ENCODE results near the gene TAF6L. TPM values are rescaled to one million over a fixed set of nuclear protein-coding genes. Genes with fewer than 3 reads are reported as not detected.

The TAF6L gene
- total RNA-seq, 1 experiment from 2014 or later: 40.2 TPM

- no peaks in the 10 kb centered on the region for H3K9me3 ChIP-seq (ENCODE audit: low read length)
- CTCF ChIA-PET: interaction anchor here (1.3 kb wide), 1 partner anchor 18 kb away, joined by 4 read pairs; no protein-coding TSS in a partner anchor
- peak within 1 kb of the TSS; percentile 93 for H3K4me3 ChIP-seq (ENCODE audit: low read length)
- intact Hi-C loops (cut with micrococcal nuclease): loop anchor here (1.0 kb wide), 1 partner anchor 57 kb away; no protein-coding TSS in a partner anchor
- peak within 1 kb of the TSS; percentile 81 for H3K9ac ChIP-seq (ENCODE audit: low read length)
- peaks cover 17% of the 10 kb centered on the region for H4K20me1 ChIP-seq (ENCODE audit: low read length)
- no peaks in the 10 kb centered on the region for H3K9me2 ChIP-seq (replicated peaks; ENCODE audit: low read length)
- peaks cover 31% of the 10 kb centered on the region for H3K36me3 ChIP-seq (ENCODE audit: low read depth, low read length)
- H3K27ac ChIP-seq (ENCODE audit: low read length): no peak within 1 kb of the TSS
- DNase-seq (peak; percentile 99), ATAC-seq (peak; percentile 86)
- TF ChIP-seq, protein P1, sequence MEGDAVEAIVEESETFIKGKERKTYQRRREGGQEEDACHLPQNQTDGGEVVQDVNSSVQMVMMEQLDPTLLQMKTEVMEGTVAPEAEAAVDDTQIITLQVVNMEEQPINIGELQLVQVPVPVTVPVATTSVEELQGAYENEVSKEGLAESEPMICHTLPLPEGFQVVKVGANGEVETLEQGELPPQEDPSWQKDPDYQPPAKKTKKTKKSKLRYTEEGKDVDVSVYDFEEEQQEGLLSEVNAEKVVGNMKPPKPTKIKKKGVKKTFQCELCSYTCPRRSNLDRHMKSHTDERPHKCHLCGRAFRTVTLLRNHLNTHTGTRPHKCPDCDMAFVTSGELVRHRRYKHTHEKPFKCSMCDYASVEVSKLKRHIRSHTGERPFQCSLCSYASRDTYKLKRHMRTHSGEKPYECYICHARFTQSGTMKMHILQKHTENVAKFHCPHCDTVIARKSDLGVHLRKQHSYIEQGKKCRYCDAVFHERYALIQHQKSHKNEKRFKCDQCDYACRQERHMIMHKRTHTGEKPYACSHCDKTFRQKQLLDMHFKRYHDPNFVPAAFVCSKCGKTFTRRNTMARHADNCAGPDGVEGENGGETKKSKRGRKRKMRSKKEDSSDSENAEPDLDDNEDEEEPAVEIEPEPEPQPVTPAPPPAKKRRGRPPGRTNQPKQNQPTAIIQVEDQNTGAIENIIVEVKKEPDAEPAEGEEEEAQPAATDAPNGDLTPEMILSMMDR (conservative IDR thresholded peaks at IDR 0.05; ENCODE audit: low read depth, low read length): 0 out of 2 replicates have a peak, but pooled peaks have one; percentile 16
- TF ChIP-seq EZH2phosphoT487 (IDR thresholded peaks at IDR 0.05; ENCODE audit: borderline replicate concordance, low read length) (no peak), EZH2 (IDR thresholded peaks at IDR 0.05; ENCODE audit: low read length, unreplicated experiment) (no peak)
- H3K4me2 ChIP-seq (ENCODE audit: low read length): peak within 1 kb of the TSS; percentile 82
- no peaks in the 10 kb centered on the region for H3F3A ChIP-seq (ENCODE audit: low read length, unreplicated experiment)
- H3K79me2 ChIP-seq (ENCODE audit: low read length): peaks cover 29% of the 10 kb centered on the region
- H3K4me1 ChIP-seq (ENCODE audit: insufficient read depth, low read length): peaks cover 17% of the 10 kb centered on the region
- H3K27me3 ChIP-seq (ENCODE audit: low read length): no peaks in the 10 kb centered on the region
- H2AFZ ChIP-seq (ENCODE audit: low read length): peak within 1 kb of the TSS; percentile 75
- no TSS peak for BruUV-seq (replicated peaks)
- POLR2A ChIA-PET (ENCODE audit: unreplicated experiment): interaction anchor here (0.5 to 1.6 kb wide), 3 partner anchors 11 to 52 kb away, joined by 3 to 8 read pairs (median 5); no protein-coding TSS in a partner anchor
Observed at GRCh38 chr11:62805076-62805892, 34.1 kb downstream of the TAF6L start, which contains the start of gene NXF1. Gene NXF1 (minus strand): TSS chr11:62805440. CDS start chr11:62805356, 84 bp downstream.

- H3K4me3 ChIP-seq (ENCODE audit: low read length): peak overlapping the region; percentile 93
- no peaks in the 10 kb centered on the region for H3K9me3 ChIP-seq (ENCODE audit: low read length)
- peak; percentile 7 for ATAC-seq
- H4K20me1 ChIP-seq (ENCODE audit: low read length): peaks cover 17% of the 10 kb centered on the region
- H3K9me2 ChIP-seq (replicated peaks; ENCODE audit: low read length): no peaks in the 10 kb centered on the region
- POLR2A ChIA-PET (ENCODE audit: unreplicated experiment): interaction anchor here (0.6 to 1.6 kb wide), 2 partner anchors 35 to 53 kb away, joined by 3 to 8 read pairs; no protein-coding TSS in a partner anchor
- no peak overlapping the region for H3K27ac ChIP-seq (ENCODE audit: low read length)
- peaks cover 29% of the 10 kb centered on the region for H3K79me2 ChIP-seq (ENCODE audit: low read length)
- no TSS peak for BruUV-seq (replicated peaks)
- peaks cover 27% of the 10 kb centered on the region for H3K36me3 ChIP-seq (ENCODE audit: low read depth, low read length)
- DNase-seq: no peak
- peak overlapping the region; percentile 82 for H3K4me2 ChIP-seq (ENCODE audit: low read length)
- peak overlapping the region; percentile 75 for H2AFZ ChIP-seq (ENCODE audit: low read length)
- TF ChIP-seq EZH2phosphoT487 (IDR thresholded peaks at IDR 0.05; ENCODE audit: borderline replicate concordance, low read length): no peak
- TF ChIP-seq, protein P1 (conservative IDR thresholded peaks at IDR 0.05; ENCODE audit: low read depth, low read length): no peak
- no peak for TF ChIP-seq EZH2 (IDR thresholded peaks at IDR 0.05; ENCODE audit: low read length, unreplicated experiment)
- peak overlapping the region; percentile 81 for H3K9ac ChIP-seq (ENCODE audit: low read length)
- CTCF ChIA-PET: interaction anchor here (1.3 kb wide), 1 partner anchor 18 kb away, joined by 4 read pairs; no protein-coding TSS in a partner anchor
- H3F3A ChIP-seq (ENCODE audit: low read length, unreplicated experiment): no peaks in the 10 kb centered on the region
- no peaks in the 10 kb centered on the region for H3K27me3 ChIP-seq (ENCODE audit: low read length)
- intact Hi-C loops (cut with micrococcal nuclease): loop anchor here (1.0 kb wide), 1 partner anchor 56 kb away; no protein-coding TSS in a partner anchor
- peaks cover 17% of the 10 kb centered on the region for H3K4me1 ChIP-seq (ENCODE audit: insufficient read depth, low read length)
Observed at GRCh38 chr11:62805961-62806441, 34.8 kb downstream of the TAF6L start.
